Transverse colon (tissue), 4 donors: ENCODE results near the gene KCNJ10.

Source experiments
- CTCF ChIP-seq, 5 experiments: fragments of 200-600 bp in 3 of 5; fragments of 450-650 bp in 2 of 5; sonication (generic) in 3 of 5; IDR thresholded peaks; 1 replicate in 2 of 5; 2 replicates in 3 of 5; pipeline ENCODE4 v1.5.1; 2016 to 2017; ENCODE audit warnings: antibody characterized with exemption in 5 of 5, inconsistent platforms in 3 of 5, mild to moderate bottlenecking in 2 of 5, moderate library complexity in 1 of 5
- EP300 ChIP-seq: sonication (generic); formaldehyde crosslinking; IDR thresholded peaks from one replicate; pipeline ENCODE4 v1.6.1; 2017; ENCODE audit warnings: antibody characterized with exemption, low read depth
- POLR2A ChIP-seq: fragments of 450-650 bp; IDR thresholded peaks from one replicate; pipeline ENCODE4 v1.6.1; 2016; ENCODE audit warnings: antibody characterized with exemption, mild to moderate bottlenecking, moderate library complexity
- POLR2AphosphoS5 ChIP-seq, 3 donors: sonication (generic); formaldehyde crosslinking; IDR thresholded peaks; one replicate each; pipeline ENCODE4 v1.6.1; 2016; ENCODE audit warnings: antibody characterized with exemption in 3 of 3

DNA sequence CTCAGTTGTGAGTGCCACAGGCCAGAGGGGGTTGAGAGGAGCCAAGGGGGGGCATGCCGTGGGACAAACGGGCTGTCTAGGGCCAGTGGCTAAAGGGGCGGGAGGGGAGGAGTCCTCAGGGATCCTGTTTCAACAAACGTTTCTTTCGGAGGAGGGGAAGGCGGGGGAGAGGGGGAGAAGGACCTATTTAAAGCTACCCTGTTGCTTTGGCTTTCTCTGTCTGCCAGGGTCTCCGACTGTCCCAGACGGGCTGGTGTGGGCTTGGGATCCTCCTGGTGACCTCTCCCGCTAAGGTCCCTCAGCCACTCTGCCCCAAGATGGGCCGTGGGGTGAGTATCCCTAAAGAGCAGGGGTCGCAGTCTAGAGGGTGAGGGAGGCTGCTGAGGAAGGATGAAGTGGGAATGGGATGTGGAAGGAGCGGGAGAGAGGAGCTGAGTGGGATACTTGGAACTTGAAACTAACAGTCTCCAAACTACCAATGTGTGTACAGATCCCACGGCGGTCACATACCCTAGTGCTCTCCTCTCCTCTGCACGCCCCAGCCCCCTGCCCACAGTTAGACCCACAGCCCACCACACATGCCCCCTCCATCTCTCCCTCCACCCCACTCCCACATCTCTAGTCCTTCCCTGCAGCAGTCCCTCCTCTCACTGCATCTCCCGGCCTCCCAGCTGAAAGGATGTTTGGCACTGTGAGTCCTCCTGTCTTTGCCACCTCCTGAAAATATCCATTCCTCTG lies 45.8 kb upstream of the KCNJ10 start, which contains the start of gene ATP1A2:
- TF ChIP-seq CTCF (IDR thresholded peaks at IDR 0.05), result no peak
- no peak for TF ChIP-seq EP300
- TF ChIP-seq POLR2A, result peak; percentile 12
- peak in 2 of 3 donors; percentile 54 to 60 for TF ChIP-seq POLR2AphosphoS5 (IDR thresholded peaks at IDR 0.05)
